ENCODE results near the gene CAMK1D. TPM values are rescaled to one million over a fixed set of nuclear protein-coding genes. Genes with fewer than 3 reads are reported as not detected.

Gene CAMK1D
- total RNA-seq, 2 experiments from 2014 or later = 19.0 to 25.6 TPM

- intact Hi-C loops (cut with micrococcal nuclease; ENCODE audit: unreplicated experiment) = no loop called here
- H3K4me2 ChIP-seq (ENCODE audit: low read length) = no peak overlapping the region
- no peak overlapping the region for H3K4me3 ChIP-seq (ENCODE audit: low read depth, low read length, poor library complexity, severe bottlenecking)
- no peaks in the 10 kb centered on the region for H4K20me1 ChIP-seq (ENCODE audit: insufficient read depth, low read length)
- H3K9me3 ChIP-seq (ENCODE audit: low read length) = no peaks in the 10 kb centered on the region
- no peaks in the 10 kb centered on the region for H3K79me2 ChIP-seq (ENCODE audit: insufficient read depth, low read depth, low read length)
- H3K36me3 ChIP-seq (ENCODE audit: insufficient read depth, low read length) = no peaks in the 10 kb centered on the region; the same call in 1 of the 2 replicates
- CTCF ChIA-PET (ENCODE audit: unreplicated experiment) = no interaction called here
- no peak overlapping the region for H3K27ac ChIP-seq (ENCODE audit: low read depth, low read length, poor library complexity, severe bottlenecking)
- DNase-seq (ENCODE audit: low spot score) = no peak
- TF ChIP-seq EZH2phosphoT487 (IDR thresholded peaks at IDR 0.05; ENCODE audit: borderline replicate concordance, low read depth, low read length) = no peak
- no peak for TF ChIP-seq CTCF (conservative IDR thresholded peaks at IDR 0.05; ENCODE audit: low read length)
- H2AFZ ChIP-seq (ENCODE audit: low read length) = no peak overlapping the region
- H3K4me1 ChIP-seq (ENCODE audit: insufficient read depth, low read length, poor library complexity, severe bottlenecking) = no peaks in the 10 kb centered on the region
- no peaks in the 10 kb centered on the region for H3K9me2 ChIP-seq (ENCODE audit: insufficient read depth, low read length)
- POLR2A ChIA-PET = interaction anchor here (0.7 kb wide), 1 partner anchor 20 kb away, joined by 3 read pairs; no protein-coding TSS in a partner anchor
- BruUV-seq (replicated peaks) = no TSS peak
Measured at GRCh38 chr10:12796401-12797160, 447.2 kb downstream of the CAMK1D start.

DNA sequence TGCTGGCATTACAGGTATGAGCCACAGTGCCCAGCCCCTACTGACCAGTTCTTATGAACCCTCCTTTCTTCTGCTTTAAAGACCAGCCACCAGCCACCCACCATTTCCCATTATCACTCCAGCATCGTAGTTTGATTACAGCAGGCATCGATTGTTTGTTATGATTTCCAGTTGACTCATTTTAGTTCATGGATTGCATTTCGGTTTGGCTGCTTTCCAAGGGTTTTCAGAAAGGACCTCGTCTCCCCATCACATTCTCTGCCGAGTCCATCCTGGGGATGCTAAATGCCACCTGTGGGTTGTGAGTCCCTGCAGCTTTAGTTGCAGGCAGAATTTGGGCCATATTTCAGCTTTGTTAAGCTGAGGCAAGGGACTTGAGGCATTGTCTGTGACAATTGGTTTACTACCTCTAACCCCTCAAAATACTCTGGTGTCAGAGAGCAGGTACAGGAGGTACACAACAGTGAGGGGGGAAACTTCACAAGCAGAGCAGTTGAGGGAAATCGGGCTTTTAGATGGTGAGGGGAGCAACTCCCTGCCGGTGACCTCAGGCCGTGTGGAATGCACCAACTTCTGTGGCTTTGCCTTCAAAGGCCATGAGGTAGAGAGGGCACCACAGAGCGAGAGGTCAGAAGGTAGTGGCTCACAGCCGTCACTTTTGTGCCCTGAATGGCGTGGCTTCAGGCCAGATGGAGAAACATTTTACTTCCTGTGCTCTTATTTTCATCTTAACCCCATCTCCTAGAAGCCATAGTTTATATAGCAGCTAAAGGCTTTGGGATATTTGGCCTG is 448.3 kb downstream of the CAMK1D start:
- H2AFZ ChIP-seq (ENCODE audit: low read length) = no peak overlapping the region
- CTCF ChIA-PET (ENCODE audit: unreplicated experiment) = no interaction called here
- no peaks in the 10 kb centered on the region for H3K4me1 ChIP-seq (ENCODE audit: insufficient read depth, low read length, poor library complexity, severe bottlenecking)
- H3K4me2 ChIP-seq (ENCODE audit: low read length) = no peak overlapping the region
- POLR2A ChIA-PET = interaction anchor here (1.1 kb wide), 1 partner anchor 20 kb away, joined by 3 read pairs; no protein-coding TSS in a partner anchor
- DNase-seq (ENCODE audit: low spot score) = no peak
- H3K9me3 ChIP-seq (ENCODE audit: low read length) = no peaks in the 10 kb centered on the region
- H3K79me2 ChIP-seq (ENCODE audit: insufficient read depth, low read depth, low read length) = no peaks in the 10 kb centered on the region
- no peaks in the 10 kb centered on the region for H3K9me2 ChIP-seq (ENCODE audit: insufficient read depth, low read length)
- intact Hi-C loops (cut with micrococcal nuclease; ENCODE audit: unreplicated experiment) = no loop called here
- H3K36me3 ChIP-seq (ENCODE audit: insufficient read depth, low read length) = no peaks in the 10 kb centered on the region; the same call in 1 of the 2 replicates
- TF ChIP-seq EZH2phosphoT487 (IDR thresholded peaks at IDR 0.05; ENCODE audit: borderline replicate concordance, low read depth, low read length) = no peak
- TF ChIP-seq CTCF (conservative IDR thresholded peaks at IDR 0.05; ENCODE audit: low read length) = no peak
- H3K27ac ChIP-seq (ENCODE audit: low read depth, low read length, poor library complexity, severe bottlenecking) = no peak overlapping the region
- no peak overlapping the region for H3K4me3 ChIP-seq (ENCODE audit: low read depth, low read length, poor library complexity, severe bottlenecking)
- no TSS peak for BruUV-seq (replicated peaks)
- H4K20me1 ChIP-seq (ENCODE audit: insufficient read depth, low read length) = no peaks in the 10 kb centered on the region

Data from OCI-LY7 (cell line).